Measurements from ENCODE around the gene DYNC1I1. TPM values are rescaled to one million over a fixed set of nuclear protein-coding genes. Genes with fewer than 3 reads are reported as not detected.
A peak's percentile ranks its signal among the peaks of the same experiment; 100 is the strongest.

DYNC1I1 gene
- total RNA-seq, 1 donor from 2014 or later, result not detected

DNA sequence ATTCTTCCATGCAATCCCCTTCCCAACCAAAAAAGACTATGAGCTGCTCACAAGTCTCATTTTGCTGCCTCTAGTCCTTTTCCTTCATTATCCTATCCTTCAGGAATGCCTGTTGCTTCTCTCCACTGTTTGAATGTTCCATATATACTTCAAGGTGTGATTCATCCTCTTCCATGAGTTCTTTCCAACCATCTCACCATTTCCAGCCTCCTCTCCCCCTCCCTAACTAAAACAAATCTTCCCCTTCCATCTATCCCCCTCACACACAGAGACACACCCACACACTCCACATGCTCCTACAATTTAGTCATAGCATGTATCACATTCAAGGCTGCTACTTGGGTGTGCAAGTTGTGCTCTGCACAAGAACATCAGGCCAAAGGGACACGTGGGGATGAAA is 254.3 kb downstream of the DYNC1I1 start:
- no peak overlapping the region for H3K4me3 ChIP-seq (ENCODE audit: low read depth, low read length)

DNA sequence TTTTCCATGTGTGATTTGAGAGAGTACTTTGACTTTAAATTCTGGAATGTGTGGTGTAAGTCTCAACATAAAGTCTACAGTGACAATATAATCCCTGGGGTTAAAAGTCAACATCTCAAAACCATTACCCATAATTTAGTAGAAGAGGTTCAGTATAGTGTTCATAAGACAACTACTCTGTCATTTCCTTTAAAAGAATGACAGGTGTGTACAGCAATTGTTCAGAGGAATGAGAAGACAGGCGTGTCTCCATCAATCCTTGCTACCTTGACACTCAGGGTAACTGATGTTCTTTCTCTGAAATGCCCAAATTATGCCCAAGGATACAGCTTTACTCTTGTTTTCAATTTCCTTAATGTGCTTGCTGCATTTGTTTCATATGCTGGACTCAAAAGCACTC is 256.4 kb downstream of the DYNC1I1 start:
- no peaks in the 10 kb centered on the region for H3K27me3 ChIP-seq (ENCODE audit: control insufficient read depth, insufficient read depth, low read length)
- no peak overlapping the region for H3K4me3 ChIP-seq (ENCODE audit: low read depth, low read length)
- no peak for DNase-seq (ENCODE audit: low read depth)
- FAIRE-seq, result no peak
- no peak for TF ChIP-seq CTCF (IDR thresholded peaks at IDR 0.05; ENCODE audit: insufficient read depth, low read length, severe bottlenecking)
- H3K36me3 ChIP-seq (ENCODE audit: control insufficient read depth, insufficient read depth, low read length), result no peaks in the 10 kb centered on the region

More for the DNA sequence above, 254.3 kb downstream of the DYNC1I1 start:
- no peak for TF ChIP-seq CTCF (IDR thresholded peaks at IDR 0.05; ENCODE audit: insufficient read depth, low read length, severe bottlenecking)
- FAIRE-seq (no peak), DNase-seq (ENCODE audit: low read depth) (peak; percentile 43)
- H3K27me3 ChIP-seq (ENCODE audit: control insufficient read depth, insufficient read depth, low read length), result no peaks in the 10 kb centered on the region
- no peaks in the 10 kb centered on the region for H3K36me3 ChIP-seq (ENCODE audit: control insufficient read depth, insufficient read depth, low read length)

DNA sequence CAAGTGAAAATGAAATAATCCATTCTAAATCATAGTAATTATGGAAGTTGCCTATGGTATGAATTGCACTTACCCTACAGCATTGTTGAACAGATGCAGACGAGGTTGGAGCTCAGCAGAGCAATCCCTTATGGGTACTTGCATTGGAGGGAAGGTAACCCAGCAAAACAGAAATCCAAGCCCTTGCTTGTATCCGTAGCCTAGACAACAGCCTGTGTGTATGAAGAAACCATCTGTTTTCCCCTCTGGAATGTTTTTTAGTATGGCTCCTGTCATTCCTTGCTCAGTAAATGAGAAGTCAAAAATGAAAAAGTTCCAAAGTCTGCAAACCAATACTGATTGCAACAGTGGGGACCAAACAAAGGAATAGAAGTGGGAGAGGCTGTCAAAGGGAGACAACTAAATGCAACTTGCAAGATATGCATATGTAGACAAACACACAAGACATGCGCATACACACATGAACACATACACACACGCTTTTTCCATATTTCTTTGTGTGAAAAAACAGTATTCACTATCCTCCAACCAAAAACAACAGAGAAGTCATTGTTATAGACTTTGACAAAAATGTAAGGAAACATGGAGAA is 260.8 kb downstream of the DYNC1I1 start:
- DNase-seq (ENCODE audit: low read depth) (no peak), FAIRE-seq (no peak)
- TF ChIP-seq CTCF (IDR thresholded peaks at IDR 0.05; ENCODE audit: insufficient read depth, low read length, severe bottlenecking), result no peak
- Histone ChIP-seq H3K4me3 (ENCODE audit: low read depth, low read length) (no peak overlapping the region), H3K36me3 (ENCODE audit: control insufficient read depth, insufficient read depth, low read length) (no peaks in the 10 kb centered on the region), H3K27me3 (ENCODE audit: control insufficient read depth, insufficient read depth, low read length) (peaks cover 7% of the 10 kb centered on the region)

DNA sequence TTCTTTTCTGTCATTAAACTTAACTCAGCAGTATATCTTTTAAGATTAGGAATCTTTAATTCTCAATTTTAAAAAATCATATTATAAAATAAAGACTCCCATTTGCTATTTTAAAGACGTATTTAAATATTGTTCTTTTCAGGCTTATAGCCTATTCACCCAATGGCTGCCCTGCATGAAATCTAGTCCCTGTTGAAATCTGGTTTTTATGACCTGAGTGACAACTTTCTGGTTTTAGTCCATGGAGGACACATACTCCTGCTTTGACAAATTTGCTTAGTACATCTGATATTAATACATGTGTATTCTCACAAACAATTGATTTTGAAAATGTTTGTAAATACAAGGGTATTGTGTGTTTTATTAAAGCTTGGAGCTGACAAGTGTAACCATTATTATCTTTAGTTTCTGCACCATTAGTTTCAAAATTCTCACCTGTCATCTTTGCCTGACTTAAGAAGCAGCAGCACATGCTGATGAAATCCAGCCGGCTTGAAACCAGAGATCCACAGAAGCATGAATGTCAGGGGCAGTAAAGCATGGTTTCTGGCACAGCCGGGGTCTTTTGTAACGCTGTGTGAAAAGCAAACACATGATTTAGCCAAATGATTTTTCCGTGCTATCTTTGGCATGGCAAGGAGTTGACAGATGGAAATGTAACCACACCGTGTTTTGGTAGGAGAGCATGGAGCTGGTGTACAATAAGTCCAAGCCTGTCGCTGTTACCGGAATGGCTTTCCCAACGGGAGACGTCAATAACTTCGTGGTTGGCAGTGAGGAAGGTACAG is 262.8 kb downstream of the DYNC1I1 start:
- no peak overlapping the region for H3K4me3 ChIP-seq (ENCODE audit: low read depth, low read length)
- H3K36me3 ChIP-seq (ENCODE audit: control insufficient read depth, insufficient read depth, low read length), result no peaks in the 10 kb centered on the region
- DNase-seq (ENCODE audit: low read depth) (no peak), FAIRE-seq (no peak)
- TF ChIP-seq CTCF (IDR thresholded peaks at IDR 0.05; ENCODE audit: insufficient read depth, low read length, severe bottlenecking), result no peak
- H3K27me3 ChIP-seq (ENCODE audit: control insufficient read depth, insufficient read depth, low read length), result peaks cover 7% of the 10 kb centered on the region

- peaks cover 6% of the 10 kb centered on the region for H3K27me3 ChIP-seq (ENCODE audit: control insufficient read depth, insufficient read depth, low read length)
- no peak for TF ChIP-seq CTCF (IDR thresholded peaks at IDR 0.05; ENCODE audit: insufficient read depth, low read length, severe bottlenecking)
- DNase-seq (ENCODE audit: low read depth), result peak; percentile 35
- FAIRE-seq, result no peak
- H3K4me3 ChIP-seq (ENCODE audit: low read depth, low read length), result no peak overlapping the region
- no peaks in the 10 kb centered on the region for H3K36me3 ChIP-seq (ENCODE audit: control insufficient read depth, insufficient read depth, low read length)
These were observed 268.0 kb downstream of the DYNC1I1 start for GRCh38 chr7:96040250-96040772.

Measured in bronchial epithelial cell (primary cell).